D721Med (cell line): Measurements from ENCODE around the gene PJA2.
"Not testable (repeated sequence)": the region's sequence is repeated elsewhere in the genome, so short reads cannot be mapped to it uniquely, and the experiment has no call there.

Source experiments
- DNase-seq: peaks from one replicate; pipeline ENCODE4 v3.0.0; 2011; ENCODE audit warnings: low spot score; ENCODE audit not compliant: insufficient read length
- FAIRE-seq: peaks from 2 replicates; lab custom pipeline; 2011; peaks lifted over from hg19 to GRCh38; lab: Jason Lieb, UNC
- TF ChIP-seq, protein P1 (sequence below): IDR thresholded peaks from 2 replicates; pipeline ENCODE4 v1.5.1; 2012; ENCODE audit warnings: mild to moderate bottlenecking, control low read depth; ENCODE audit not compliant: insufficient read depth; ENCODE audit errors: missing control alignments

The PJA2 gene

GRCh38 chr5:109299557-109299956 lies 110.2 kb downstream of the PJA2 start:
- TF ChIP-seq, protein P1, sequence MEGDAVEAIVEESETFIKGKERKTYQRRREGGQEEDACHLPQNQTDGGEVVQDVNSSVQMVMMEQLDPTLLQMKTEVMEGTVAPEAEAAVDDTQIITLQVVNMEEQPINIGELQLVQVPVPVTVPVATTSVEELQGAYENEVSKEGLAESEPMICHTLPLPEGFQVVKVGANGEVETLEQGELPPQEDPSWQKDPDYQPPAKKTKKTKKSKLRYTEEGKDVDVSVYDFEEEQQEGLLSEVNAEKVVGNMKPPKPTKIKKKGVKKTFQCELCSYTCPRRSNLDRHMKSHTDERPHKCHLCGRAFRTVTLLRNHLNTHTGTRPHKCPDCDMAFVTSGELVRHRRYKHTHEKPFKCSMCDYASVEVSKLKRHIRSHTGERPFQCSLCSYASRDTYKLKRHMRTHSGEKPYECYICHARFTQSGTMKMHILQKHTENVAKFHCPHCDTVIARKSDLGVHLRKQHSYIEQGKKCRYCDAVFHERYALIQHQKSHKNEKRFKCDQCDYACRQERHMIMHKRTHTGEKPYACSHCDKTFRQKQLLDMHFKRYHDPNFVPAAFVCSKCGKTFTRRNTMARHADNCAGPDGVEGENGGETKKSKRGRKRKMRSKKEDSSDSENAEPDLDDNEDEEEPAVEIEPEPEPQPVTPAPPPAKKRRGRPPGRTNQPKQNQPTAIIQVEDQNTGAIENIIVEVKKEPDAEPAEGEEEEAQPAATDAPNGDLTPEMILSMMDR, result no peak
- DNase-seq, result no peak
- FAIRE-seq, result no peak

DNA sequence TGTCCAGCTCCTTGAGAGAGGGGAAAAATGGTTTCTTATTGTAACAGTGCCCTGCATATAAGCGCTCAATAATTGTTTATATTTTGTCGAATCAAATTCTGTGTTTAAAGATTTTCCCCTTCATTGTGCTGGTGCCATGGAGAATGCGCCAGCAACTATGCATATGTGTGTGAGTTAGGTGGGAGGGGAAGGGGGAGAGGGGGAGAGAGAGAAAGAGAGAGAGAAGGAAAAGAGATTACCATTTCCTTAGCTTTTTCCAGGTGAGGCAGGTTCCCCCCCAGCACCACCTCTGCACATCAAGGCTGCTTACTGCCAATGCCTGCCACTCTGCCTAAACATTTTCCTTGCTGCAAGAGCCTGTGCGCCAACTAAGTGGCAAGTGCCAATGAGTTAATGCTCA lies 111.0 kb downstream of the PJA2 start:
- TF ChIP-seq, protein P1, result no peak
- no peak for DNase-seq
- no peak for FAIRE-seq

DNA sequence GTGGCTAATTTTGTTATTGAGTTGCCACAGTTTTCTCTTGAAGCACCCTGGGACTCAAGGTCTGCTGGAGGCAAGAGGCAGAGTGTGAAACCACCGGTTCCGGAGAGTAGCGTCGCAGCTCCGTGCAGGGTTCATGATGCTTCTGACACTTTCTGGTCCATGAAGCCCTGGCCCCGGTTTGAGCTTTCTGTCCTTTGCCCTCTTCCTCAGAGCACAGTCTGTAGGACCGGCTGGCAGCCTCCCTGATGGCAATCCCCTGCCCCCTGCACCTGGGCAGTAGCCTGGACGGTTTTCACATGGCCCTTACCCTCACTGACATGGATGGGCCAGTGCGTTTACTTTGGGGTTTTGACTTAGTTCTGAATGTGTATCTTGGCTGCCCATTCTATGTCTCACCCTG lies 111.9 kb downstream of the PJA2 start:
- FAIRE-seq (no peak), DNase-seq (no peak)
- TF ChIP-seq, protein P1, result no peak

DNA sequence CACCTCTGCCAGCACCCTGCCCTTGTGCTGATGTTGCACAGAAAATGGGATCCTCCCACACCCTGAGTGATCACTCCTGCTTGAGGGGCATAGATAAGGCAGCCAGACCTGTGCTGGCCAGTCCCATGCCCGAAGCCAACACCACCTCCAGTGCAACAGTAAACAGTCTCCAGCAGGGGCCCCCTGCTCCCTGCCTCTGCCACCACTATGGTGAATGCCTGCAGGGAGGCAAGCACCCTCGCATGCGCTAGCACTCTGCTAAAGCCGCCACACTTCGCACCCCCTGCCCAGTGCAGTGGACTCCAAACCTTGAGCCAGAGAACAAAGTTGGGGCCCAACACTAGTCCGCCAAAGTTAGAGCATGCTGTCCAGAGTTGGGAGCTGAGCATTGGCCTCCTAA lies 118.7 kb downstream of the PJA2 start:
- TF ChIP-seq, protein P1, result no peak
- DNase-seq (no peak), FAIRE-seq (no peak)

DNA sequence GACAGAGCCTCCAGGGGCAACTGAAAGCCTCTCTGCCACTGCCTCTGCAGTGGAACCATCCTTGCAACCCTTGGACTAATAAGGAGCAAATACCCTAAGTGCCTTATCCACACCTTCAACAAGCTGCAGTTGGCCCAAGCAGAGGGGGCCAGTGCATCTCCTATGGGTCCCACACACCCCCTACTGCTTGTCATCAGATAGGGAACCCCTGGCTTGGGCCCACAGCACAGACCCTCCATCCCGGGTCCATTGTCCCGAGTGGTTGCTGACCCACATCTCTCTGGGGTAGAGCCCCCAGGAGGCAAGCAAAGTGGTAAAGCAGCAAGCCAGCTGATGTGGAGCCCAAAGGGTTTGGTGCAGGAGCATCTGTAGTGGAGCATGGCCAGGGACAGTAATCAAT lies 119.5 kb downstream of the PJA2 start:
- no peak for DNase-seq
- TF ChIP-seq, protein P1, result no peak
- FAIRE-seq, result no peak

DNA sequence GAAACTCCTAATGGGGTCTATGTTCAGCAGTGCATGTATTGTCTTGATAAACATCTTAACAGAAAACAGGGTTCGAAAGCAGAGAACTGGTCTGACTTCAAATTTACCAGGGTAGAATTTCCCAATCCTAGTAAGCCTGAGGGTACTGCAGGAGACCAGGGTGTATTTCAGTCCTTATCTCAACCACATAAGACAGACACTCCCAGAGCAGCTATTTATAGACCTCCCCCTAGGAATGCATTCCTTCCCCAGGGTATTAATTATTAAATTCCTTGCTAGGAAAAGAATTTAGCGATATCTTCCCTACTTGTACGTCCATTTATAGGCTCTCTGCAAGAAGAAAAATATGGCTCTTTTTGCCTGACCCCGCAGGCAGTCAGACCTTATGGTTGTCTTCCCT lies 123.1 kb downstream of the PJA2 start:
- not testable (repeated sequence) for DNase-seq, FAIRE-seq
